Coronary artery (tissue), 2 donors: Measurements from ENCODE around the gene SLC47A2.
A peak's percentile ranks its signal among the peaks of the same experiment; 100 is the strongest.

Source experiments
- DNase-seq: peaks from one replicate; pipeline ENCODE4 v3.0.0-alpha.2; 2017; ENCODE audit warnings: low spot score
- H3K27ac ChIP-seq, 2 donors: fragments of 200-600 bp; sonication (generic); one replicate each; pipeline ENCODE4 v1.5.1; 2016 to 2019
- H3K4me3 ChIP-seq: fragments of 200-600 bp; sonication (generic); 2 replicates; pipeline ENCODE4 v1.5.1; 2016; ENCODE audit warnings: mild to moderate bottlenecking, moderate library complexity
- CTCF ChIP-seq: fragments of 200-600 bp; sonication (generic); IDR thresholded peaks from one replicate; pipeline ENCODE4 v1.5.1; 2019; ENCODE audit warnings: antibody characterized with exemption

Gene SLC47A2

GRCh38 chr17:19713901-19714361, 2.5 kb downstream of the SLC47A2 start:
- Histone ChIP-seq H3K27ac (no peak overlapping the region), H3K4me3 (no peak overlapping the region)
- TF ChIP-seq CTCF, result no peak
- DNase-seq, result peak; percentile 62

- H3K4me3 ChIP-seq, result no peak overlapping the region
- TF ChIP-seq CTCF, result no peak
- peak; percentile 49 for DNase-seq
- H3K27ac ChIP-seq, result no peak overlapping the region
Measured at GRCh38 chr17:19713462-19713861, 2.9 kb downstream of the SLC47A2 start.

GRCh38 chr17:19712436-19713004, 3.9 kb downstream of the SLC47A2 start:
- no peak for TF ChIP-seq CTCF
- Histone ChIP-seq H3K4me3 (no peak overlapping the region), H3K27ac (no peak overlapping the region)
- DNase-seq, result peak; percentile 43

- Histone ChIP-seq H3K27ac (no peak overlapping the region), H3K4me3 (no peak overlapping the region)
- TF ChIP-seq CTCF, result no peak
- DNase-seq, result peak; percentile 54
Measured at GRCh38 chr17:19709841-19710240, 6.5 kb downstream of the SLC47A2 start.

- no peak overlapping the region for H3K27ac ChIP-seq
Measured at GRCh38 chr17:19708431-19709175, 7.8 kb downstream of the SLC47A2 start.

GRCh38 chr17:19707728-19708221, 8.6 kb downstream of the SLC47A2 start:
- no peak for DNase-seq
- TF ChIP-seq CTCF, result no peak
- no peak overlapping the region for H3K4me3 ChIP-seq
- no peak overlapping the region for H3K27ac ChIP-seq

More at GRCh38 chr17:19708431-19709175, 7.8 kb downstream of the SLC47A2 start:
- no peak for DNase-seq
- H3K4me3 ChIP-seq, result no peak overlapping the region
- TF ChIP-seq CTCF, result no peak
